Erythroblast (primary cell): ENCODE results near the gene NAP1L5.

Experiments used
- GATA1 ChIP-seq: IDR thresholded peaks from 2 replicates; pipeline ENCODE4 v1.6.1; 2011; ENCODE audit warnings: low read depth, mild to moderate bottlenecking, control low read depth, low read length, moderate library complexity
- POLR2A ChIP-seq: IDR thresholded peaks from 2 replicates; pipeline ENCODE4 v1.6.1; 2011; ENCODE audit warnings: mild to moderate bottlenecking, low read length

DNA sequence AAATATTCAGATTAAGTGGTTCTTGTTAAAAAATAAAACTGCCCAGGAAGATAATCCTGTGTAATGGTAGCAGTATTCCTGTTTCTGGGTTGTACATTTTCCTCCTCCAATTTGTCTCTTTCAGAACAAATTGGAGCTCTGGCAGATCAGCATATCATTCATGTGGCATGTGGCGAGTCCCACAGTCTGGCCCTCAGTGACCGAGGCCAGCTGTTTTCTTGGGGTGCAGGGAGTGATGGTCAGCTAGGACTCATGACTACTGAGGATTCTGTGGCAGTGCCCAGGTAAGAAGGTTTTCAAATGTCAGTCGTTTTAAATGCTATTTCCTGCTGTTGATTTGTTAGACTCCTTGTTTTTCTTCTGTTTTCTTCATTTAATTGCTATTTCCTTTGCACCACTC lies 47.9 kb downstream of the NAP1L5 start:
- no peak for TF ChIP-seq POLR2A
- TF ChIP-seq GATA1: no peak
